AG04449 (cell line): ENCODE measurements around the gene ANO1.

Experiments used
- CTCF ChIA-PET: fragments of 350-600 bp; formaldehyde crosslinking; extraction: SDS; loops from one replicate; lab custom pipeline; 2021; ENCODE audit warnings: antibody characterized with exemption; lab: Yijun Ruan, JAX
- POLR2A ChIA-PET: fragments of 400-600, 350-600 bp; formaldehyde crosslinking; extraction: SDS; loops from one replicate; lab custom pipeline; 2020; ENCODE audit warnings: antibody characterized with exemption, inconsistent platforms; lab: Yijun Ruan, JAX
- DNase-seq: peaks from one replicate; pipeline ENCODE4 v3.0.0-alpha.2; 2010; ENCODE audit warnings: low read depth, low spot score
- H3K4me3 ChIP-seq: 2 replicates; pipeline ENCODE4 v1.5.1; 2011; ENCODE audit warnings: low read depth, mild to moderate bottlenecking, control low read depth, low read length
- TF ChIP-seq, protein P1 (sequence below): IDR thresholded peaks from one replicate; pipeline ENCODE4 v1.5.1; 2011; ENCODE audit warnings: mild to moderate bottlenecking, moderate library complexity, low read length, control low read depth, inconsistent platforms; ENCODE audit not compliant: insufficient read depth; ENCODE audit errors: missing control alignments

Gene ANO1

DNA sequence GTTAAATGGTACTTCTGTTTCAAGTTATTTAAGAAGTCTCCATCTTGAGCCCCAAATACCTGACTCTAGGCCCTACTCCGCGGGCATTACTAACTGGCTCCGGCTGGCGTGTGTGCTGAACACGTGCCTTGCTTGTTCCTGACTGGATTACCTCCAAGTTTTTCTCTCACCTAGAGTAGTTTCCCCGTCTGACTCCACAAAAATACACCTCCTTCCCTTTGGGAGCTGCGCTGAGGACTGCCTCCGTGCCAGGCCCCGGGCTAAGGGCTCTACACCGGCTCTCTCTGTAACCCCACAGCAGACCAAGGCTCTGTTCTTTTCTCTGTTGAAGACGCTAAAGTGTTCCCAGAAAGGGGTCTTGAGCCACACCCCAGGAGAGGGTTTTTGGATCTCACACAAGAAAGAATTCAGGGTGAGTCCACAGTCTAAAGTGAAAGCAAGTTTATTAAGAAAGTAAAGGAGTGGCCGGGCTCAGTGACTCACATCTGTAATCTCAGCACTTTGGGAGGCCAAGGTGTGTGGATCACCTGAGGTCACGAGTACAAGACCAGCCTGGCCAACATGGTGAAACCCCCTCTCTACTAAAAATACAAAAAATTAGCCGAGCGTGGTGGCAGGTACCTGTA is 61.8 kb downstream of the ANO1 start:
- TF ChIP-seq, protein P1, sequence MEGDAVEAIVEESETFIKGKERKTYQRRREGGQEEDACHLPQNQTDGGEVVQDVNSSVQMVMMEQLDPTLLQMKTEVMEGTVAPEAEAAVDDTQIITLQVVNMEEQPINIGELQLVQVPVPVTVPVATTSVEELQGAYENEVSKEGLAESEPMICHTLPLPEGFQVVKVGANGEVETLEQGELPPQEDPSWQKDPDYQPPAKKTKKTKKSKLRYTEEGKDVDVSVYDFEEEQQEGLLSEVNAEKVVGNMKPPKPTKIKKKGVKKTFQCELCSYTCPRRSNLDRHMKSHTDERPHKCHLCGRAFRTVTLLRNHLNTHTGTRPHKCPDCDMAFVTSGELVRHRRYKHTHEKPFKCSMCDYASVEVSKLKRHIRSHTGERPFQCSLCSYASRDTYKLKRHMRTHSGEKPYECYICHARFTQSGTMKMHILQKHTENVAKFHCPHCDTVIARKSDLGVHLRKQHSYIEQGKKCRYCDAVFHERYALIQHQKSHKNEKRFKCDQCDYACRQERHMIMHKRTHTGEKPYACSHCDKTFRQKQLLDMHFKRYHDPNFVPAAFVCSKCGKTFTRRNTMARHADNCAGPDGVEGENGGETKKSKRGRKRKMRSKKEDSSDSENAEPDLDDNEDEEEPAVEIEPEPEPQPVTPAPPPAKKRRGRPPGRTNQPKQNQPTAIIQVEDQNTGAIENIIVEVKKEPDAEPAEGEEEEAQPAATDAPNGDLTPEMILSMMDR: no peak
- CTCF ChIA-PET: no interaction called here
- DNase-seq: no peak

DNA sequence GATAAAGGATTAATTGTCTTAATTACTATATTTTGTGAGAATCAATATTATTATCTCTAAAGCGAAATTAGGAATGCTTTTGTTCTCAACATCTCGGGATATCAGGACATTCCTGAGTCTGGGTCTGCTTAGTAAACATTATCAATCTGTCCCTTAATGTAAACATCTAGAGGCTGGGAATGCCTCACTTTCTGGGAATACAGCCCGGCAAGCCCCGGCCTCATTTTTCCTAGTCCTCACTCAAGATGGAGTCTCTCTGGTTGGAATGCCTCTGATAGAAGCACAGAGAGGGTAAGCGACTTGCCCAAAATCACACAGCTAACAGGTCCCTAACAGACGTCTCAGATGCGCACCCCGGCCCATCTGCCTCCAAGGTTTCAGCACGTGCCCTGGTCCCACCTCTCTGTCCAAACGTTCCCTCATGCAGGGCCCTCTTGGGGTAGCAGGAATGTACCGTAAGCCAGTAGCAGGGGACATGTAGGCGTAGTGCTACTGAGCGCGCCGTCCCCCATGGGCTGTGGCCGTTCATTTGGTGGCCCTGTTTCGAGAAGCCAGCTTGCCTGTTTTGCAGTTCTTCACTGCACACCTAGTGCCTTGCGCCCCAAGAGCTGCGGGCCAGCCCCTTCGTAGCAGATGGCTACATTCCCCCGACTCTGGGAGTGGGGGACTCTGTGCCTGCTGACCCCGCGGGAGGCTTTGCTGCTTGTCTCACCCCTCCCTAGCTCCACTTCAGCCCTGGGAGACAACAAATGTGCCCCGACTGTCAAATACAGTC is 62.8 kb downstream of the ANO1 start:
- ChIA-PET CTCF (interaction anchor here (0.6 to 1.3 kb wide), 2 partner anchors 46 to 222 kb away, joined by 3 to 6 read pairs; no protein-coding TSS in a partner anchor), POLR2A (interaction anchor here (0.9 kb wide), 1 partner anchor 11 kb away, joined by 3 read pairs; no protein-coding TSS in a partner anchor)
- no peak overlapping the region for H3K4me3 ChIP-seq
- TF ChIP-seq, protein P1: no peak
- DNase-seq: no peak

More for the DNA sequence above, 61.8 kb downstream of the ANO1 start:
- no peak overlapping the region for H3K4me3 ChIP-seq
- POLR2A ChIA-PET: no interaction called here

DNA sequence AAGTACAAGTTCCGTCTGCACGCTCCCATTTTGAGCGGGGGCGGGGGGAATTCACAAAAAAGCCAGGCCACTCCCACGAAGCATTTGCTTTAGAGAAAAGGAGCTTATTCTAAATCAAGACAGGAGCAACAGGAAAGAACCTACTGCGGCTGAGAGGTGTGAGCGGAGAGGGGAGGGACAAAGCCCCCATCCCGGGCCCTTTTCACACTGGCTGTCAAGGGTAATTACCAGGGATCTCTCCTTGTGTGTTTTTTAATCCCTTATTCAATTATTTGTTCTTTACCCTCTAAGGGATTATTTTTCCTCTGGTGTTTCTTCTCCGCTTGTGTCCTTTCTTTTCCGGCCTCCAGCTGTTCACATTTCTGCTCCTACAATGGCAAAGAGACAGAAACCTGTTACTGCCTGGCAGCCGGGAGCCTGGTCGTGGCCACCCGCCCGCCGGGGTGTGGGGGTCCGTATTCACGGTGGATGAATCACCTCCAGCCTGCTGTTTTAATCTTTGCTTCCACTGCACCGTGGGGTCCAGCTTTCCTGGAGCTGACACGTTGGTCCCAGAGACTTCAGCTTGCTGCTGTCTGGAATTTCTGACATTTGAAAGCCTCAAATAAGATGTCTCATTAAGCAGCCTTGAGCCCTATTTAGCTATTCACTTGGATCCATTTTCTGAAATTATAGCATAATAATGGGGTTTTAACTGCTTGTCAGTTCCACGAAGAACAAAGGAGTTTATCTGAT is 63.5 kb downstream of the ANO1 start:
- POLR2A ChIA-PET: interaction anchor here (0.9 kb wide), 1 partner anchor 12 kb away, joined by 3 read pairs; no protein-coding TSS in a partner anchor

DNA sequence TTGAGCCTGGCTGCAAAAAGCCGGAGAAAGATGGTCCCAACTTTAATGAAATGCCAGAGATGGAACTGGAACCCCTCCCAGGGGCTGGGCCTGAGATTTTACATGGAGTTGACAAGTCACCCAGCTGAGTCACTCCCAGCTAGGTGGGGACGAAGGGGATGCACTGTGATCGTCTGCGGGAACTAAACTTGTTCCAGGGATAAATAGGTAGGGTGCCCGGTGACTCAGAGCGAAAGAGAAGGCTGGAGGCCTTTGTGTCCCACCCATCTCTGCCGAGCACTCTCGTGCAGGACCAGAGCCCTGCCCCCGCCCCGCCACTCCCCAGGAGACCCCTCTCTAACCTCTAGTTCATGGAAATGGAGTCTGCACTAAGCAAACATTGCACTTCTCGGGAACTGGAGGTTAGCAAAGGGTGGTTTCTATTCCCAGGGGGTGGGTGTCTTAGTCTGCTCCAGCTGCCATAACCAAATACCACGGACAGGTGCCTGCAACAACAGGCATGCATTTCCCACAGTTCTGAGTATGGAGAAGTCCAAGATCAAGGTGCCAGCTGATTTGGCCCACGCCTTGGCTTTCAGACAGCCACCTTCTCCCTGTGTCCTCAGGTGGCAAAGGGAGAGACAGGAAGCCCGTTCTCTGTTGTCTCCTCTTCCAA is 64.2 kb downstream of the ANO1 start:
- POLR2A ChIA-PET: no interaction called here
- no peak for DNase-seq
- CTCF ChIA-PET: interaction anchor here (1.3 kb wide), 1 partner anchor 223 kb away, joined by 6 read pairs; no protein-coding TSS in a partner anchor
- TF ChIP-seq, protein P1: no peak
- no peak overlapping the region for H3K4me3 ChIP-seq

More for the DNA sequence above, 63.5 kb downstream of the ANO1 start:
- no peak overlapping the region for H3K4me3 ChIP-seq
- no peak for DNase-seq
- CTCF ChIA-PET: interaction anchor here (0.6 to 1.3 kb wide), 2 partner anchors 45 to 223 kb away, joined by 3 to 6 read pairs; no protein-coding TSS in a partner anchor
- TF ChIP-seq, protein P1: no peak

DNA sequence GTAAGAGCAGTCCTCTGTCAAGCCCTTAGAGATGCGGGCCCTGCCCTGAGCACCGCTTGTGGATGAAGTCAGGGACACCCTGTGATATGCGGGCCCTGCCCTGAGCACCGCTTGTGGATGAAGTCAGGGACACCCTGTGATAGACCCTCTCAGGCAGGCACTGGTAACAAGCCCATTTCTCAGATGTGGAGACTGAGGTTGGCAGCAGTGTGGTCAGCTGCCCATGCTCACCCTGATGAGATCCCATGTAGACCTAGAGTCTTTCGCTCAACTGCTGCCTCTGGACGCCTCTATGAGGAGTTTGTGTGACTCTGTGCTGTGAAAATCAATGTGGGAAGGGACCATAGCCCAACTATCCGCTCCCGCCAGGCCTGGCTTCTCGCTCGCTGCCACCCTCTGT is 66.1 kb downstream of the ANO1 start:
- TF ChIP-seq, protein P1: no peak
- CTCF ChIA-PET: no interaction called here

More for the DNA sequence above, 66.1 kb downstream of the ANO1 start:
- no peak overlapping the region for H3K4me3 ChIP-seq
- DNase-seq: no peak
- POLR2A ChIA-PET: no interaction called here
